IMR-90 (cell line): ENCODE measurements around the gene GOLGA5.

ENCODE experiments used
- BHLHE40 ChIP-seq: fragments of 150-350 bp; IDR thresholded peaks from 2 replicates; pipeline ENCODE4 v1.6.1; 2016; ENCODE audit warnings: mild to moderate bottlenecking, low read depth, low read length
- CTCF ChIP-seq: conservative IDR thresholded peaks from 2 replicates; pipeline ENCODE4 v1.5.1; 2012; ENCODE audit warnings: mild to moderate bottlenecking, low read depth, low read length, improper control_type of control experiment
- FOS ChIP-seq: fragments of 150-350 bp; IDR thresholded peaks from 2 replicates; pipeline ENCODE4 v1.6.1; 2016; ENCODE audit warnings: low read depth, low read length
- MAFK ChIP-seq: IDR thresholded peaks from 2 replicates; pipeline ENCODE4 v1.6.1; 2012; ENCODE audit warnings: low read depth, low read length, improper control_type of control experiment
- MXI1 ChIP-seq: IDR thresholded peaks from 2 replicates; pipeline ENCODE4 v1.6.1; 2012; ENCODE audit warnings: low read depth, mild to moderate bottlenecking, low read length, moderate library complexity, borderline replicate concordance
- NFE2L2 ChIP-seq: fragments of 150-350 bp; IDR thresholded peaks from 2 replicates; pipeline ENCODE4 v1.6.1; 2016; ENCODE audit warnings: low read depth, mild to moderate bottlenecking, low read length
- POLR2A ChIP-seq: IDR thresholded peaks from 2 replicates; pipeline ENCODE4 v1.6.1; 2012; ENCODE audit warnings: mild to moderate bottlenecking, low read depth, low read length
- RAD21 ChIP-seq: IDR thresholded peaks from 2 replicates; pipeline ENCODE4 v1.6.1; 2012; ENCODE audit warnings: low read length, improper control_type of control experiment
- RCOR1 ChIP-seq: IDR thresholded peaks from 2 replicates; pipeline ENCODE4 v1.6.1; 2012; ENCODE audit warnings: mild to moderate bottlenecking, low read length, improper control_type of control experiment; ENCODE audit not compliant: insufficient replicate concordance
- RFX5 ChIP-seq: IDR thresholded peaks from 2 replicates; pipeline ENCODE4 v1.8.0; 2012; ENCODE audit warnings: low read depth, mild to moderate bottlenecking, low read length, moderate library complexity
- SMC3 ChIP-seq: fragments of 150-350 bp; IDR thresholded peaks from 2 replicates; pipeline ENCODE4 v1.6.1; 2016; ENCODE audit warnings: low read depth, mild to moderate bottlenecking, antibody characterized with exemption, low read length, moderate library complexity
- TF ChIP-seq, protein P1 (sequence below): fragments of 150-350 bp; IDR thresholded peaks from 2 replicates; pipeline ENCODE4 v1.6.1; 2017; ENCODE audit warnings: mild to moderate bottlenecking, antibody characterized with exemption, low read length, low read depth

DNA sequence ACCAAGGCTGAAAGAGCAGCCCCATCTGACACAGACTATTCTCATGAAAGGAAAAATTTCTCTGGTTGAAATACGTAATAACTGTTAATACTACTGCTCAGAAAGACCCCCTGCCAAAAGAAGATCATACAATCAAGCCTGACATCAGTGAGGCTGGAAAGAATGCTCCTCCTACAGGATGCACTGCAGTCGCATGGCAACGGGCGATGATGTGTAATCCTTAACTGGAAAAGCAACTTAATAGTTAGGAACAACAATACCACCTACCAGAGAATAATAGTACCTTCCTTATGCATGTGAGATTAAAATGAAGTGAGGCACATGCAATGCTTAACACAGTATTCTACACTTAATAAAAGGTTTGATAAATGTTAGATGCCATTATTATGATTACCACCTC, 1.2 kb upstream of the GOLGA5 start:
- TF ChIP-seq CTCF (no peak), BHLHE40 (no peak), MXI1 (no peak), POLR2A (no peak), RAD21 (no peak), FOS (no peak), SMC3 (no peak), RFX5 (peak; percentile 42; the same call in 1 of the 2 replicates), NFE2L2 (no peak), RCOR1 (no peak), MAFK (no peak)
- TF ChIP-seq, protein P1, sequence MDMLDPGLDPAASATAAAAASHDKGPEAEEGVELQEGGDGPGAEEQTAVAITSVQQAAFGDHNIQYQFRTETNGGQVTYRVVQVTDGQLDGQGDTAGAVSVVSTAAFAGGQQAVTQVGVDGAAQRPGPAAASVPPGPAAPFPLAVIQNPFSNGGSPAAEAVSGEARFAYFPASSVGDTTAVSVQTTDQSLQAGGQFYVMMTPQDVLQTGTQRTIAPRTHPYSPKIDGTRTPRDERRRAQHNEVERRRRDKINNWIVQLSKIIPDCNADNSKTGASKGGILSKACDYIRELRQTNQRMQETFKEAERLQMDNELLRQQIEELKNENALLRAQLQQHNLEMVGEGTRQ: no peak
